Frontal cortex (tissue), 4 donors: Measurements from ENCODE around the gene ASXL1. TPM values are rescaled to one million over a fixed set of nuclear protein-coding genes. Genes with fewer than 3 reads are reported as not detected.
"Not testable (repeated sequence)": the region's sequence is repeated elsewhere in the genome, so short reads cannot be mapped to it uniquely, and the experiment has no call there.

ENCODE experiments used
- DNase-seq, 2 donors: peaks; one replicate each; pipeline ENCODE4 v3.0.0; 2012; ENCODE audit warnings: low spot score in 2 of 2
- FAIRE-seq: peaks from 2 replicates; lab custom pipeline; 2012; peaks lifted over from hg19 to GRCh38; lab: Jason Lieb, UNC
- total RNA-seq: library from RNA; depleted of rRNA; stranded (reverse); fragments of >200 nt; gene quantifications from one replicate; pipeline ENCODE4 v1.2.3, GENCODE V29; 2014
- donor health status: control.
- donor health status: control.
- donor health status: control.

Gene ASXL1
- total RNA-seq = 64.8 TPM

GRCh38 chr20:32357869-32358631, at the start of gene ASXL1:
Gene ASXL1, plus strand, starts transcription at chr20:32358331. Its CDS starts 445 bp downstream, at chr20:32358776.
- peak; percentile 94 to 95 for DNase-seq
- no peak for FAIRE-seq

- FAIRE-seq = no peak
Observed at GRCh38 chr20:32312718-32313424, 45.3 kb upstream of the ASXL1 start.

DNA sequence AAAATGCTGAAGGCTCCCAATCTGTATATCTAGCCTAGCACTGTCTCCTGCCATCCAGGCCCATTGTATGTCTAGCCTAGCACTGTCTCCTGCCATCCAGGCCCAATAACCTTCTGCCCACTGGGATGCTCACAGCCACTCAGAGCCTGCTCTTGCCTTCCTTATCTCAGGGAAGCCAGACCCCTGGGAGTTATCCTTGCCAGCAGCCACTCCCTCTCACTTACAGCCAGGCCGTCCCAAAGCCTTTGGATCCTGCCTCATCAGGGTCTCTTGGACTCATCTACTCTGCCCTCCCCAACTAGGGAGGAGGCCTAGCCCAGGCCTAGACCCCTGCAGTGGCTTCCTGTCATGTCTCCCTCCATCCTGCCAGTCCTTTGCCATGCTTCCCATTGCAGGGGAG, 43.4 kb upstream of the ASXL1 start:
- FAIRE-seq (no peak), DNase-seq (no peak)

More at GRCh38 chr20:32312718-32313424, 45.3 kb upstream of the ASXL1 start:
- DNase-seq = no peak

DNA sequence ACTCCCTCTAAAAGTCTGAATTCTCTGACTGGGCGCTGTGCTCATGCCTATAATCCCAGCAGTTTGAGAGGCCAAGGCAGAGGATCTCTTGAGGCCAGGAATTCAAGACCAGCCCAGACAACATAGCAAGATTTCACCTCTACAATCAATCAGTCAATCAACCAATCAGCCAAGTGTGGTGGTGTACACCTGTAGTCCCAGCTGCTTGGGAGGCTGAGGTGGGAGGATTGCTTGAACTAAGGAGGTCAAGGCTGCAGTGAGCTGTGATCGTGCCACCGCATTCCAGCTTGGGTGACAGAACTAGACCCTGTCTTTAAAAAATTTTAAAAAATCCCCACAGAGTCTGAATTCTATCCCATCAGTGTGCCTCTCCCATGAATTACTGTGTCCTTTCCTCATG, 42.7 kb upstream of the ASXL1 start:
- no peak for FAIRE-seq
- DNase-seq = no peak

DNA sequence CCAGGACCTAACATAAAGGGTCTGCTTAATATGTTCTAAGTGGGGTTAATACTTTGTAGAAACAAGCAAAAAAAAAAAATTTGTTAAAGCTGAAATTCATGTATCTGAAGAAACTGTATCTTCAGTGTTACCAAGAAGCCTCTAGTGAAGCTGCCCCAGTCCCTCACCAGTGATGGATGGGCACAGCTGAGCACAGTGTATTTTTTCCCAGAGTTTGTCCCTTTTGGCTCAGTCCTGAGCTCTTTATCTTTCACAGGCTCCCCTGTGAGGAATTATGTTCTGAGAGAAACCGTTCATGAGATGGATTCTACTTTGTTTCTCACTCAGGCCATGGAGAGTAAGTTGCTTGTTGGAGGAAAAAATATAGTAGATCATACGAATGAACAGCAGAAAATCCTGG, 42.2 kb upstream of the ASXL1 start:
- FAIRE-seq (no peak), DNase-seq (no peak)

DNA sequence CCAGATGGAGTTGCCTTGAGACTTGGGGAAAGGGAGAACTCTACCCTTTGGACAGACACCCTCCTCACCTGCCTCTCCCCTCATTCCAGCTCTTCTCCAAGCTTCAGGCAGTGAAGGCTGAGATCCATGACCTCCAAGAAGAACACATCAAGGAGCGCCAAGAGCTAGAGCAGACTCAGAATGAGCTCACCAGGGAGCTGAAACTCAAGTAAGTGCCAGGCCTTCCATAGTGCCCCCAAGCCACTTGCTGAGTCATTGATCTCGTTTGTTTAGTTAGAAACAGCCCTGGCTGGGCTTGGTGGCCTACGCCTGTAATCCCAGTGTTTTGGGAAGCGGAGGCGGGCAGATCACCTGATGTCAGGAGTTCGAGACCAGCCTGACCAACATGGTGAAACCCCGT, 41.5 kb upstream of the ASXL1 start:
- FAIRE-seq (no peak), DNase-seq (no peak)

- no peak for FAIRE-seq
- DNase-seq = no peak
Observed at GRCh38 chr20:32319100-32319499, 39.0 kb upstream of the ASXL1 start.

DNA sequence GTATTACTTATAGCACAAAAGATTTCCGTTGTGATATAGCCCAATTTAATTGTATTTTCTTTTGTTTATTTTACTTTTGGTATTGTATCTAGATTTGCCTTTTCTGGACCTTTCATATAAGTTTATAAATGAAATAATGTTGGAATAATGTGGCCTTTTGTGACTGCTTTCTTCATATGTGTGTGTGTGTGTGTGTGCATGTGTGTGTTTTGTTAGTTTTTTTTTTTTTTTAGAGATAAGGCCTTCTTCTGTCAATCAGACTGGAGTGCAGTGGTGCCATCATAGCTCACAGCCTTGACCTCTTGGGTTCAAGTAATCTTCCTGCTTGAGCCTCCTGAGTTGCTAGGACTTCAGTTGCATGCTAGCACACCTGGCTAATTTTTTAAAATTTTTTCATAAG, 37.8 kb upstream of the ASXL1 start:
- no peak for DNase-seq
- FAIRE-seq = no peak

GRCh38 chr20:32321390-32321789, 36.7 kb upstream of the ASXL1 start:
- no peak for DNase-seq
- FAIRE-seq = no peak

DNA sequence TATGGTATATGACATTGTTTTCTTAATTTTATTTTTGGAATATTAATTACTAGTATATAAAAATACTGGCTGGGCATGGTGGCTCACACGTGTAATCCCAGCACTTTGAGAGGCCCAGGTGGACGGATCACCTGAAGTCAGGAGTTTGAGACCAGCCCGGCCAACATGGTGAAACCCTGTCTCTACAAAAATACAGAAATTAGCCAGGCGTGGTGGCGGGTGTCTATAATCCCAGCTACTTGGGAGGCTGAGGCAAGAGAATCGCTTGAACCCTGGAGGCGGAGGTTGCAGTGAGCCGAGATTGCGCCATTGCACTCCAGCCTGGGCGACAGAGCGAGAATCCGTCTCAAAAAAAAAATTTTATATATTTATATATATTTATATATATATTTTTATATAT, 35.9 kb upstream of the ASXL1 start:
- DNase-seq, FAIRE-seq: not testable (repeated sequence)

GRCh38 chr20:32323761-32324160, 34.4 kb upstream of the ASXL1 start:
- FAIRE-seq, DNase-seq: not testable (repeated sequence)

DNA sequence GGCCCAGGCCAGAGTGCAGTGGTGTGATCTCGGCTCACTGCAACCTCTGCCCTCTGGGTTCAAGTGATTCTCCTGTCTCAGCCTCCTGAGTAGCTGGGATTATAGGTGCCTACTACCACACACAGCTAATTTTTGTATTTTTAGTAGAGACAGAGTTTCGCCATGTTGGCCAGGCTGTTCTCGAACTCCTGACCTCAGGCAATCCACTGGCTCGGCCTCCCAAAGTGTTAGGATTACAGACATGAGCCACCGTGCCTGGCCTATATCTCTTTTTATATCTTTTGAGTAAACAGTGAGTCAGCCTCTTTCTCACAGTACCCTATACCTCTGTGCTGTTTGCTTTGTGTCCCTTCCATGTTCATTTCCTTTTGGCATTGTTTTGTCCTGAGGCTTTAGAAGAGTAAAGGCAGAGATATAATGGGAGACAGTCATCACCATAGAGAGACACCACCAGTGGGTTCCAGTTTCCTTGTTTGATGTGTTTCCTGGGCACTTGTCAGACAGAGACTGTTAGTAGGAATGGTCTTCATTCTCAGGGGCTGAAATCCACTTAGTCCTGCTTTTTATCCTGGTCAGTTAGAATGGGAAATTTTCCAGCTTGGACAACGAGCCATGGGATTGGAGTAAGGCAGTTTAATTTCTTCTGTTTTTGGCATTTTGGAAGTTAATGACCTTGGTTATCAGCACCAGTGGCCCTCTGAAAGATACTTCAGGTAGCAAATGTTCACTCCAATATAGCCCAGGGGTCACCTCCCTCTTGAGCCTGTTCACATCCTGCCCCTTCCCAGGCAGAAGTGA, 32.2 kb upstream of the ASXL1 start:
- FAIRE-seq (no peak), DNase-seq (no peak)

DNA sequence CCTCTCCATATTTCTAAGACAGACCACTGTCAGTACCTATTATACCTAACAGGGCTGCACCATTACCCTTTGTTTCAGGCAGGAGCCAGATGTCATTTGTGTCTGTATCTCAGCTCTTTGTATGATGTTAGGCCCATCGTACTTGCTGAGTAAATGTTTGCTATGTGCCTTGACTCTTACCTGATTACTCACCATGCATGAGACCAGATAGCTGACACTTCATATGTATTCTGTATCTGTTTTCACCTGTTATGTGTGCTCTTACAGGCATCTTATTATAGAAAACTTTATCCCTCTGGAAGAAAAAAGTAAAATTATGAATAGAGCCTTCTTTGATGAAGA, 31.7 kb upstream of the ASXL1 start:
- FAIRE-seq = no peak
- DNase-seq = no peak

GRCh38 chr20:32327087-32327681, 30.9 kb upstream of the ASXL1 start:
- FAIRE-seq (no peak), DNase-seq (no peak)

GRCh38 chr20:32329817-32330554, 28.1 kb upstream of the ASXL1 start:
- no peak for DNase-seq
- FAIRE-seq = no peak

- no peak for DNase-seq
- no peak for FAIRE-seq
Observed at GRCh38 chr20:32330555-32330897, 27.6 kb upstream of the ASXL1 start.

DNA sequence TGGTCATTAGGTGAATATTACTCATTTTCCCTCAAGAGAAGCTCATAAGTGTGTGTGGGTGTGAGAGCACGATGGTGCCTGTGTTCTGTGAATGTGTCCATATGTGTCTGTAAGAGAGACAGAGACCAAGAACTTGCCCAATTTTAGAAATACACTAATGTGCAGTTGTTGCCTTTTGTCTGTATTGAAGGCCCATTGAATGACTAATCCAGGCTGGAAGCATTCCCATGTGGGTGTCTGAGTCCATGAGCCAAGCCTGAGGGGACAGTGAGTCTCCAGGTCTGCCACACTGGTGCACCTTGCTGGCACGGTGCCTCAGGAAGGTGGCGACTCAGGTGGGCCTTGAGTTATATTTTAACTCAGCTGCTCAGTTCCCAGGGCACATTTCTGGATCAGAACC, 25.5 kb upstream of the ASXL1 start:
- DNase-seq = no peak
- no peak for FAIRE-seq

DNA sequence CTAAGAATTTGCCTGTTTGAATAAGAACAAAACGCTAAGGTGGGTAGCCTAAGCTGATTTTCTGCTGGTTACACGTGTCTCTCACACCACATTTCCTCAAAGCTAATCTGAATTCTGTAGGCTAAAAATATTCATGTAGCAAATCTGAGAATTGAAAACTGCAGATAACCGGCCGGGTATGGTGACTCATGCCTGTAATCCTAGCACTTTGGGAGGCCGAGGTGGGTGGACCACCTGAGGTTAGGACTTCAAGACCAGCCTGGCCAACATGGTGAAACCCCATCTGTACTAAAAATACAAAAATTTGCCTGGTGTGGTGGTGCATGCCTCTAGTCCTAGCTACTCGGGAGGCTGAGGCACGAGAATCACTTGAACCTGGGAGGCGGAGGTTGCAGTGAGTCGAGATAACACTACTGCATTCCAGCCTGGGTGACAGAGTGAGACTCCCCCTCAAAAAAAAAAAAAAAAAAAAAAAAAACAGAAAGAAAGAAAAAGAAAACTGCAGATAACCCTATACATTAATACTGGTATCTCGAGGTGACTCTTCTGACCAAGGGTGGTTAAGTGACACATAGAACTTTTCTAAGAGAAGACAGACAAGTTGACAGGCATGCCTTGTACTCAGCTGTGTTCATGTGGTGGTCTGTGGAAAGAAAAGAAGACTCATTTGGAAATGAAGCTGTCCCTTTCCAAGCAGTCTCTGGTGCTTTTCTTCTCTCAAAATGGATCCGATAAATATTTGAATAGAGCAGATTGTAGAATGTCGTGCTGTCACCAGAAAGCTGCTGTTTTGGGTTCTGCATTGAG, 24.7 kb upstream of the ASXL1 start:
- DNase-seq = no peak
- no peak for FAIRE-seq
